Measurements from ENCODE around the gene NOSTRIN.

The NOSTRIN gene

DNA sequence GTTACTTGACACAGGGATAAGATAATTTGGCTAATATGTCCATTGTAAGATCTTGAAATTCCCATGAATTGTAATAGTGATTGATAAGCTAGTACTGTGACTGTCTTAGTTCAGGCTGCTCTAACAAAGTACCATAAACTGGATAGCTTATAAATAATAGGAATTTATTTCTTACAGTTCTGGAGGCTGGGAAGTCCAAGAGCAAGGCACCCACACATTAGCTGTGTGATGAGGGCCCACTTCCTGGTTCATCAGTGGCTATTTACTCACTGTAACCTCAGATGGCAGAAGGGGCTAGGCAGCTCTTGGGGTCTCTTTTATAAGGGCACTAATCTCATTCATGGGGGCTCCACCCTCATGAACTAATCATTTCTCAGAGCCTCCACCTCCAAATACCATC is 28.5 kb downstream of the NOSTRIN start:
- Histone ChIP-seq H3K4me2 (ENCODE audit: low read depth, low read length, poor library complexity, severe bottlenecking) (no peak overlapping the region), H3K9me2 (replicated peaks; ENCODE audit: low read depth, low read length) (no peaks in the 10 kb centered on the region), H3F3A (ENCODE audit: low read depth) (no peaks in the 10 kb centered on the region), H3K4me3 (ENCODE audit: low read length, poor library complexity, severe bottlenecking) (no peak overlapping the region), H4K20me1 (ENCODE audit: insufficient read depth, low read length, poor library complexity, severe bottlenecking) (no peaks in the 10 kb centered on the region), H3K4me1 (ENCODE audit: insufficient read depth, low read length, poor library complexity, severe bottlenecking) (no peaks in the 10 kb centered on the region), H3K27me3 (ENCODE audit: insufficient read depth, low read length, poor library complexity, severe bottlenecking) (no peaks in the 10 kb centered on the region), H3K9ac (ENCODE audit: low read depth, low read length, poor library complexity, severe bottlenecking) (no peak overlapping the region), H2AFZ (ENCODE audit: low read length) (no peak overlapping the region), H3K9me3 (ENCODE audit: insufficient read depth, low read depth, low read length) (no peaks in the 10 kb centered on the region; the same call in 1 of the 2 replicates), H3K79me2 (ENCODE audit: insufficient read depth, low read length) (no peaks in the 10 kb centered on the region), H3K36me3 (ENCODE audit: insufficient read depth, low read length) (no peaks in the 10 kb centered on the region)
- no peak for TF ChIP-seq CTCF (conservative IDR thresholded peaks at IDR 0.05; ENCODE audit: low read length)
- TF ChIP-seq EZH2phosphoT487 (IDR thresholded peaks at IDR 0.05; ENCODE audit: borderline replicate concordance) = no peak

DNA sequence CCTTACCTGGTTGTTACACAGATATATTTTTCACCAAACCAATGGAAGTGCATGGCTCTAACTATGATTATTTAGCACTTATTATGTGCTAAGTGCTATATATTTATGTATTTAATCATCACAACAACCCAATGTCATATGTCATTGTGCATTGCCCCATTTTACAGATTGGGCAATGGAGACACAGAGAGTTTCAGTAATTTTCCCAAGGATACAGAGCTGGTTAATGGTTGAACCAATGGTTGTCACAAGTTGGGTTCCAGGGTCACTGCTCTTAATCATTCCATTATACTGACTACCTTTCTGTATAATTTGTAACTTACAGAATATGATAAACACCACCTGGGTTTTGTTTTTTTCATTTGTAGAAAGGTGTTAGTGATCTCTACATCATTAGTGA is 29.2 kb downstream of the NOSTRIN start:
- H3F3A ChIP-seq (ENCODE audit: low read depth) = no peaks in the 10 kb centered on the region
- H3K36me3 ChIP-seq (ENCODE audit: insufficient read depth, low read length) = no peaks in the 10 kb centered on the region
- H3K4me1 ChIP-seq (ENCODE audit: insufficient read depth, low read length, poor library complexity, severe bottlenecking) = no peaks in the 10 kb centered on the region
- H3K79me2 ChIP-seq (ENCODE audit: insufficient read depth, low read length) = no peaks in the 10 kb centered on the region
- H2AFZ ChIP-seq (ENCODE audit: low read length) = no peak overlapping the region
- H3K4me2 ChIP-seq (ENCODE audit: low read depth, low read length, poor library complexity, severe bottlenecking) = no peak overlapping the region
- H3K9me3 ChIP-seq (ENCODE audit: insufficient read depth, low read depth, low read length) = no peaks in the 10 kb centered on the region; the same call in 1 of the 2 replicates
- no peaks in the 10 kb centered on the region for H3K27me3 ChIP-seq (ENCODE audit: insufficient read depth, low read length, poor library complexity, severe bottlenecking)
- no peak overlapping the region for H3K9ac ChIP-seq (ENCODE audit: low read depth, low read length, poor library complexity, severe bottlenecking)
- no peaks in the 10 kb centered on the region for H3K9me2 ChIP-seq (replicated peaks; ENCODE audit: low read depth, low read length)
- H3K4me3 ChIP-seq (ENCODE audit: low read length, poor library complexity, severe bottlenecking) = no peak overlapping the region
- no peaks in the 10 kb centered on the region for H4K20me1 ChIP-seq (ENCODE audit: insufficient read depth, low read length, poor library complexity, severe bottlenecking)
- TF ChIP-seq CTCF (conservative IDR thresholded peaks at IDR 0.05; ENCODE audit: low read length) (no peak), EZH2phosphoT487 (IDR thresholded peaks at IDR 0.05; ENCODE audit: borderline replicate concordance) (no peak)

DNA sequence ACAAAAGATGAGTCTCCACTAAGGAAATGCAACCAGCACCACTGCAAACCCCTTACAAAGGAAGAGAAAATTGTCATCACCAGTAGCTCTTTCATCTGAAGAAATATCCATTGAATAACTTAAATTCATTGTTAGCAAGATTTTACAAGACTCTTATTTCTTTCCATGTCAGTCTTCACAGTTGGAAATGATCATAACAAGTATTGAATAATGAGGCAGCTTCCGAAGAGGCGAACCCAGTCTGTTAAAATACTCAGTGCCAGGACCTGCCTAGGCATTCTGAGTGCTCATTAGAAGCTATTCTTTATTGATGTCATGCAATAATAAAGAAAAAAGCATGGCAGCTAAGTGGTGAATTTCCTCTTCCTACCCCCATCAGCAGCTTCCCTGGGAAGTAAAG is 33.5 kb downstream of the NOSTRIN start:
- no peak overlapping the region for H3K4me2 ChIP-seq (ENCODE audit: low read depth, low read length, poor library complexity, severe bottlenecking)
- H3K9ac ChIP-seq (ENCODE audit: low read depth, low read length, poor library complexity, severe bottlenecking) = no peak overlapping the region
- H3K27me3 ChIP-seq (ENCODE audit: insufficient read depth, low read length, poor library complexity, severe bottlenecking) = no peaks in the 10 kb centered on the region
- H4K20me1 ChIP-seq (ENCODE audit: insufficient read depth, low read length, poor library complexity, severe bottlenecking) = no peaks in the 10 kb centered on the region
- H3K9me2 ChIP-seq (replicated peaks; ENCODE audit: low read depth, low read length) = no peaks in the 10 kb centered on the region
- no peaks in the 10 kb centered on the region for H3K4me1 ChIP-seq (ENCODE audit: insufficient read depth, low read length, poor library complexity, severe bottlenecking)
- H3K9me3 ChIP-seq (ENCODE audit: insufficient read depth, low read depth, low read length) = no peaks in the 10 kb centered on the region; the same call in 1 of the 2 replicates
- H3K79me2 ChIP-seq (ENCODE audit: insufficient read depth, low read length) = no peaks in the 10 kb centered on the region
- no peaks in the 10 kb centered on the region for H3K36me3 ChIP-seq (ENCODE audit: insufficient read depth, low read length)
- TF ChIP-seq CTCF (conservative IDR thresholded peaks at IDR 0.05; ENCODE audit: low read length) = no peak
- no peak for TF ChIP-seq EZH2phosphoT487 (IDR thresholded peaks at IDR 0.05; ENCODE audit: borderline replicate concordance)
- H2AFZ ChIP-seq (ENCODE audit: low read length) = no peak overlapping the region
- H3K4me3 ChIP-seq (ENCODE audit: low read length, poor library complexity, severe bottlenecking) = no peak overlapping the region
- H3F3A ChIP-seq (ENCODE audit: low read depth) = no peaks in the 10 kb centered on the region
